ENCODE measurements around the gene MACROD2.

Gene MACROD2

GRCh38 chr20:14383335-14383734 lies 388.0 kb downstream of the MACROD2 start:
- DNase-seq (ENCODE audit: low read depth): no peak
- no peak for TF ChIP-seq CTCF (conservative IDR thresholded peaks at IDR 0.05; ENCODE audit: low read depth, low read length)
- no peak overlapping the region for H3K4me3 ChIP-seq (ENCODE audit: low read depth, low read length)

- no peak for TF ChIP-seq CTCF (conservative IDR thresholded peaks at IDR 0.05; ENCODE audit: low read depth, low read length)
- DNase-seq (ENCODE audit: low read depth): peak; percentile 53
- no peak overlapping the region for H3K4me3 ChIP-seq (ENCODE audit: low read depth, low read length)
These were observed 389.3 kb downstream of the MACROD2 start for GRCh38 chr20:14384416-14385175.

GRCh38 chr20:14385176-14385740 lies 389.9 kb downstream of the MACROD2 start:
- H3K4me3 ChIP-seq (ENCODE audit: low read depth, low read length): no peak overlapping the region
- TF ChIP-seq CTCF (conservative IDR thresholded peaks at IDR 0.05; ENCODE audit: low read depth, low read length): no peak
- DNase-seq (ENCODE audit: low read depth): no peak

GRCh38 chr20:14386726-14387125 lies 391.4 kb downstream of the MACROD2 start:
- no peak for DNase-seq (ENCODE audit: low read depth)
- H3K4me3 ChIP-seq (ENCODE audit: low read depth, low read length): no peak overlapping the region
- no peak for TF ChIP-seq CTCF (conservative IDR thresholded peaks at IDR 0.05; ENCODE audit: low read depth, low read length)

GRCh38 chr20:14401479-14402138 lies 406.3 kb downstream of the MACROD2 start:
- DNase-seq (ENCODE audit: low read depth): no peak
- no peak for TF ChIP-seq CTCF (conservative IDR thresholded peaks at IDR 0.05; ENCODE audit: low read depth, low read length)
- H3K4me3 ChIP-seq (ENCODE audit: low read depth, low read length): no peak overlapping the region

GRCh38 chr20:14404515-14404914 lies 409.2 kb downstream of the MACROD2 start:
- no peak for TF ChIP-seq CTCF (conservative IDR thresholded peaks at IDR 0.05; ENCODE audit: low read depth, low read length)
- no peak for DNase-seq (ENCODE audit: low read depth)
- no peak overlapping the region for H3K4me3 ChIP-seq (ENCODE audit: low read depth, low read length)
